Endothelial cell (in vitro differentiated cells): ENCODE results near the gene PSMD12. TPM values are rescaled to one million over a fixed set of nuclear protein-coding genes. Genes with fewer than 3 reads are reported as not detected.

ENCODE experiments used
- DNase-seq: peaks from one replicate; pipeline ENCODE4 v3.0.0; 2021; ENCODE audit warnings: low spot score
- H3K27ac Mint-ChIP-seq: one replicate; pipeline ENCODE4 v1.8.0; 2021; ENCODE audit warnings: mixed read lengths, inconsistent platforms; ENCODE audit not compliant: unreplicated experiment
- H3K27me3 Mint-ChIP-seq: one replicate; pipeline ENCODE4 v1.8.0; 2021; ENCODE audit warnings: mild to moderate bottlenecking, moderate library complexity, mixed read lengths, inconsistent platforms; ENCODE audit not compliant: unreplicated experiment
- H3K36me3 Mint-ChIP-seq: one replicate; pipeline ENCODE4 v1.8.0; 2021; ENCODE audit warnings: mild to moderate bottlenecking, low read depth, mixed read lengths, inconsistent platforms; ENCODE audit not compliant: unreplicated experiment
- H3K4me1 Mint-ChIP-seq: one replicate; pipeline ENCODE4 v1.8.0; 2021; ENCODE audit warnings: mild to moderate bottlenecking, mixed read lengths, inconsistent platforms; ENCODE audit not compliant: unreplicated experiment
- H3K4me3 Mint-ChIP-seq: one replicate; pipeline ENCODE4 v1.8.0; 2021; ENCODE audit warnings: mild to moderate bottlenecking, mixed read lengths, inconsistent platforms; ENCODE audit not compliant: unreplicated experiment
- H3K9me3 Mint-ChIP-seq: one replicate; pipeline ENCODE4 v1.8.0; 2021; ENCODE audit warnings: mixed read lengths, inconsistent platforms; ENCODE audit not compliant: unreplicated experiment
- total RNA-seq: library from RNA; stranded (reverse); fragmentation: NEBNext Ultra II Directional; extraction: Animal tissue kit (Norgen Biotek cat#: 25700); gene quantifications from one replicate; pipeline ENCODE4 v1.2.1, GENCODE V29; 2021; ENCODE audit not compliant: unreplicated experiment
- TF ChIP-seq, protein P1 (sequence below): fragments of 200-600 bp; sonication (generic); IDR thresholded peaks from one replicate; pipeline ENCODE4 v1.5.0; 2021; ENCODE audit warnings: antibody characterized with exemption; ENCODE audit not compliant: unreplicated experiment

The PSMD12 gene
- total RNA-seq, 1 donor from 2014 or later, result 46.2 TPM

DNA sequence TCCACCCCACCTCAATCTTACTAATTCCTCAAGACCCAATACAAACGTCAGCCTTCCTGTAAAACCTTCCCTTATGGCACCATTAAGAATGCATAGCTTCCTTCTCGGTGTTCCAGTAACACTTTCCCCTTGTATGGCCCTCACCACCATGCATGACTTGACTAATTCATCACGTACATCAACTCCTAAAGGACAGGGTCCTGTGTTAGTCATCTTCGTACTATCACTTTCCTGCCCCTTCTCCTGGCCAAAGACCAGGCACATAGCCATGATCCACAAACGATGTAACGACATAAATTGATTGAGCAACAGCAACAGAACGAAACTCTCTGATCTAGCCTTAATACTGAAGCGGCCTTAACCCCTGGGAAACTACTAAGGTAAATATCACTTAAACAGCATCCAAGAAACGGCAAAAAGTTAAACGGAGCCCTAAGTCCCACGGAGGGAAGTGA is 612 bp downstream of the PSMD12 start:
- H3K4me3 Mint-ChIP-seq, result peak overlapping the region; percentile 94
- TF ChIP-seq, protein P1, sequence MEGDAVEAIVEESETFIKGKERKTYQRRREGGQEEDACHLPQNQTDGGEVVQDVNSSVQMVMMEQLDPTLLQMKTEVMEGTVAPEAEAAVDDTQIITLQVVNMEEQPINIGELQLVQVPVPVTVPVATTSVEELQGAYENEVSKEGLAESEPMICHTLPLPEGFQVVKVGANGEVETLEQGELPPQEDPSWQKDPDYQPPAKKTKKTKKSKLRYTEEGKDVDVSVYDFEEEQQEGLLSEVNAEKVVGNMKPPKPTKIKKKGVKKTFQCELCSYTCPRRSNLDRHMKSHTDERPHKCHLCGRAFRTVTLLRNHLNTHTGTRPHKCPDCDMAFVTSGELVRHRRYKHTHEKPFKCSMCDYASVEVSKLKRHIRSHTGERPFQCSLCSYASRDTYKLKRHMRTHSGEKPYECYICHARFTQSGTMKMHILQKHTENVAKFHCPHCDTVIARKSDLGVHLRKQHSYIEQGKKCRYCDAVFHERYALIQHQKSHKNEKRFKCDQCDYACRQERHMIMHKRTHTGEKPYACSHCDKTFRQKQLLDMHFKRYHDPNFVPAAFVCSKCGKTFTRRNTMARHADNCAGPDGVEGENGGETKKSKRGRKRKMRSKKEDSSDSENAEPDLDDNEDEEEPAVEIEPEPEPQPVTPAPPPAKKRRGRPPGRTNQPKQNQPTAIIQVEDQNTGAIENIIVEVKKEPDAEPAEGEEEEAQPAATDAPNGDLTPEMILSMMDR, result no peak
- H3K36me3 Mint-ChIP-seq, result peaks cover 4% of the 10 kb centered on the region
- no peaks in the 10 kb centered on the region for H3K9me3 Mint-ChIP-seq
- no peaks in the 10 kb centered on the region for H3K27me3 Mint-ChIP-seq
- DNase-seq, result no peak
- peak overlapping the region; percentile 81 for H3K27ac Mint-ChIP-seq
- peaks cover 30% of the 10 kb centered on the region for H3K4me1 Mint-ChIP-seq

DNA sequence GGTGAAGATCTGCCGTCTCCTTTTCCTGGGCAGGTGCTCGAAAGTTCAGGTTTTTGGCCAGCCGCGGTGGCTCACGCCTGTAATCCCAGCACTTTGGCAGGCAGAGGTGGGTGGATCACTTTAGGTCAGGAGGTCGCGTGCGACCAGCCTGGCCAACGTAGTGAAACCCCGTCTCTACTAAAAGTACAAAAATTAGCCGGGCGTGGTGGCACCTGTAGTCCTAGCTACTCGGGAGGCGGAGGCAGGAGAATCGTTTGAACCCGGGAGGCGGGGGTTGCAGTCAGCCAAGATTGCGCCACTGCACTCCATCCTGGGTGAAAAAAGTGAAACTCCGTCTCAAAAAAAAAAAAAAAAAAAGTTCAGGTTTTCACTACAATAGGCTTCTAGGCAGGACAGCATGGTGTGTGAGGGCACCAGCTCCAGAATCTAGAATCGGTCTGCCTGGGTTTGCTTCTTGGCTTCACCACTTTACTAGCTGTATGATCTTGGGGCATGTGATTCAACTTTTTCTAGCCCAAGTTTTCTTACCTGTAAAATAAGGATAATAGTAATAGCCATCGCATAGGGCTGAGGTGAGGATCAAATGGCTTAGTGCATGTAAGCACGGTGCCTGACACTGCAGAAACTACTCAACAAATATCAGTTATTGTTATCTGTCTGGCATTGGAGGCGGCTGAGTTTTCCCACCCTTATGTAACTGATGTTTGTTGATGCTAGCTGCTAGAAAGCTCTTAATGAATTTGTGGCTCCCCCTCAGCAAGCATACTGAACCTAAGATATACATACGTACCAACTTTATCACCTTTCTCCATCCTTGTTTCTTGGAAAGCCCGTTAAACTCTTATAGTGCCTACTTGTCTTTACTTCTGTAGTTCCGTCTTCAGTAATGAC is 1.3 kb downstream of the PSMD12 start:
- Mint-ChIP-seq H3K9me3 (no peaks in the 10 kb centered on the region), H3K36me3 (peaks cover 4% of the 10 kb centered on the region), H3K4me3 (peak overlapping the region; percentile 94), H3K4me1 (peaks cover 33% of the 10 kb centered on the region), H3K27ac (peak overlapping the region; percentile 81), H3K27me3 (no peaks in the 10 kb centered on the region)
- DNase-seq, result no peak
- TF ChIP-seq, protein P1, result no peak

DNA sequence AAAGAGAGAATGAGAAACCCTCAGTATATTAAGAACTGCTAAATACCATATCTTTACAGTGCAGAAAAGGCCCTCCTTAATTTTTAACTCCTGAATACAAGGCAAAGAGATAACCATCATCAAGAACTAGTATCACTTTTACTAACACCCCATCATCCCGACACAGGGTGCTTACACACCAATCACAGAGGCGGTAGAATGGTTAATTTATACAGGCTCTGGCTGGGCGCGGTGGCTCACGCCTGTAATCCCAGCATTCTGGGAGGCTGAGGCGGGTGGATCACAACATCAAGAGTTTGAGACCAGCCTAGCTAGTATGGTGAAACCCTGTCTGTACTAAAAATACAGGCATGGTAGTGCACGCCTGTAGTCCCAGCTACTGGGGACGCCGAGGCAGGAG is 4.2 kb downstream of the PSMD12 start:
- peaks cover 35% of the 10 kb centered on the region for H3K4me1 Mint-ChIP-seq
- H3K4me3 Mint-ChIP-seq, result peak overlapping the region; percentile 68
- DNase-seq, result no peak
- no peak overlapping the region for H3K27ac Mint-ChIP-seq
- no peaks in the 10 kb centered on the region for H3K9me3 Mint-ChIP-seq
- TF ChIP-seq, protein P1, result no peak
- no peaks in the 10 kb centered on the region for H3K27me3 Mint-ChIP-seq
- H3K36me3 Mint-ChIP-seq, result peaks cover 4% of the 10 kb centered on the region

DNA sequence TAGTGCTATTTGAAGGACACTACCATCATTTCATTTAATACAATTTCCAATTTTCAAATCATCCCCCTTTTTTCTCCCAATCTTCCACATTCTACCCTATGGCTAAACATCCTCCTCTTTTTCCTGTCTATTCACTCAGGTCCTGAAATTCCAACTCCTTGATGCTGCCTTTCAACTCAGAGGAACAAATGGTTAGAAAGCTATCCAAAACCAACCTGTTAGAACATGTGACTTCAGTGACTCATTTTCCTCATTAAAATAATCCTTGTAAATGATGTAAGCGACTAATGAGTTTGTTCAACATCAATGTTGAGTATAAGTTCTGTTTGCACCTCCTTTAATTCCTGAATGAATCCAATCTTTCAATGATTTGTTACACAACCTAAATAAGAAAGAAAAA is 5.5 kb downstream of the PSMD12 start:
- Mint-ChIP-seq H3K36me3 (peaks cover 7% of the 10 kb centered on the region), H3K27ac (no peak overlapping the region), H3K27me3 (peaks cover 1% of the 10 kb centered on the region), H3K4me1 (peaks cover 32% of the 10 kb centered on the region), H3K4me3 (no peak overlapping the region), H3K9me3 (no peaks in the 10 kb centered on the region)
- no peak for DNase-seq
- TF ChIP-seq, protein P1, result no peak
